ENCODE results near the gene CFAP61. TPM values are rescaled to one million over a fixed set of nuclear protein-coding genes. Genes with fewer than 3 reads are reported as not detected.

CFAP61 gene
- total RNA-seq, 1 donor from 2014 or later, result 73.4 TPM

DNA sequence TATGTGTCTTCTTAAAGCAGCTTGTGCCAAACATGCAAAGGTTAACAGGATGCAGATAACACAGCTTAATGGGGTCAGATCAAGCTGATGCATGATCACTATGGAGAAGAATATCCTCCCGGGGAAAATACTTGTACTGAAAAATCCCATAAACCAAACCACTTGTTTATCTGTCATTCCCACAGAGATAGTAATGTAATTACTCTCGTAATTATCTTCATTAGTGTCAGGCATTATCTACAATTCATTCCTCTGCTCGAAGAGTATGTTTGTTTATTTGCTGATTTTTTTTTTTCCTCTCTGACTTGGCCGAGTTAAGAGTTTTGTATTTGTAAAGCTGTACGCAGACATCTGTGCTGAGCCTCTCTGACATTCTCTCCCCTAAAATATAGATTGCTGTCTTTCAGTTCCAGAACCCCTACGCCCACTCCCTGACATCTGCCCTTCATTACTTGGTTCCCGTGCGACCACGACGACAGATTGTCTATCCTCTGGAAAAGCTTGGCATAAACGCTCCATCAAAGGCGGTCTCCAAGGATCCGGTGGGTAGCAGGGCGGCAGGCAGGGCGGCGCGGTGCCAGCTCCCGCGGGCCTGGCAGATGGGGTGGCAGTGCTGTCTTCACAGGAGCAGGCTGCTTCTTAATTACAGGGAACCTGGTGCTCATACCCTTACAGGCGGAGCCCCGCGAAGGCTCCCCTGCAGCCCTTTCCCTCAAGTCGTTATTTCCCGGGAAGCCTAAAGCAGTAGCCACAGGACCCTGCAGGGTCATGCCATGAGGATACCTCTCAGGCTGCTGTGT lies 147.2 kb downstream of the CFAP61 start:
- no peak for DNase-seq (ENCODE audit: low spot score)
- intact Hi-C loops (cut with DNase I), result no loop called here

DNA sequence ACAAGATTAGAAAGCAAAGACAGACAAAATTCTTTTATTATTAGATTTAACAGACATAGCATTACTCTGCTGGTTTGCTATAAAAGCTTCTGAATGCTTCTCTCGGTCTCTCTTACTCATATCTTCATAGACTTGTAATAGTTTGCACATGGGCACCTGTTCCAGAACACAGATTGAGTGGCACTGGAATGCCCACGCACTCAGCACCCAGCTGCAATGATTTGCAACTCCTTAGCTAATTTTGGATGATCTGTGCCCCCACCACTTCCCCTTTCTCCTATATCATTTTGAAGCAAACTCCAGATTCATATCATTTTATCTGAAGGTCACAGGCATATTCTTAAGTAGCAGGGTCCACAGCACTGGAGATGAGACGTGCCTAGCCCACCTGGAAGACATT lies 148.8 kb downstream of the CFAP61 start:
- intact Hi-C loops (cut with DNase I), result no loop called here
- DNase-seq (ENCODE audit: low spot score), result no peak

DNA sequence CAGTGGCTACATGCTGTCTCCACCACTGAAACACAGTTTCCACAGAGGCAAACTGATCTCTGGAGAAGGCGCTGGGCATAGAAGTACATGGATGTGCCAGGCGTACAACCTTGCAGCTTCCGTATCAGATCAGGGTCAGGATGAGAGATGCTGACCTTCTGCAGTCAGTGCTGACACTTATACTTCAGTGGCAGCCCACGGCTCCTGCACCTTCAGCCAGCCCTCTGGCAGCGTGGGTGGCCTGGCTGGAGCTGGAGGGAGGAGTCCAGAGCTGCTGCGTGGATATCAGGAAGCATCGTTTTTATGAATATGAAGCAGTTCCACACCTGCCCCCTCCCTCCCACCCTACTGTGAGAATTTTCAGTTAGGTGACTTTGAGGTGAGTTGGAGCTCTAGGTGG lies 149.3 kb downstream of the CFAP61 start:
- intact Hi-C loops (cut with DNase I), result no loop called here
- DNase-seq (ENCODE audit: low spot score), result no peak

DNA sequence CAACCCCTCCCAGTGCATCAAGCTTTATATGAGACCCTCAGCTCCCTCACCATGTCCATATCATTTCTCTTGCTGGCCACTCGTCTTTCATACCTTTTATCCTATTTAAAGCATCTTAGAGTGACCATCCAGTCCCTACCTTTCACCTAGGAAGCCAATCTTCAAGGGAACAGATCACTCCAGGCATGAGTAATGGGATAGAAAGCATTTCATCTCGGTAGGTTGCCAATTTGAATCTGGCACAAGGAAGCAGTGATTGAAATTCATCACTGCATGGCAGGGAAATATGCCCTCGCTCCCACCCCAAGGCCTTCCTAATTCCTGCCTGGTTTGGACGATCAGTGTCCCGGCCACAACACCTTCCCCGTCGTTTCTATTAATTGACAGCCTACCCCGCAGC lies 150.4 kb downstream of the CFAP61 start:
- no peak for DNase-seq (ENCODE audit: low spot score)
- intact Hi-C loops (cut with DNase I), result no loop called here

DNA sequence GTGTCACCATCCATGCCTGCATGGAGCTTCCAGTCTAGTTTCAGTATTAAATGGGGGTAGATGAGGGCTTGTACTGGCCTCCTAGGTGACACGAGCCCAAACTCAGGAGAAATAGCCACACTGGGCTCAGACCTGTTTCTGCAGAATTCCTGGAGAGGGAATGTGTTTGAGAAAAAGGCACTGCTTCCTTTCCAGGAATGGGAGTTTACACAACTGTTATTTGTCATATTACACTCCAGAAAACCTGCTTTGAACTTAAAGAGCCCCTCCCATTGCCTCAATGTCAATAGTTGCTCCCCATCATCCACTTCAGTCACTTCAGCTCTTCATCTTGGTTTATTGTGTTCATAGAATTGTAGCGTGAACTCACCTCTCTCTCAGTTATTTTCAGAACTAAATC lies 151.5 kb downstream of the CFAP61 start:
- DNase-seq (ENCODE audit: low spot score), result no peak
- intact Hi-C loops (cut with DNase I), result no loop called here

DNA sequence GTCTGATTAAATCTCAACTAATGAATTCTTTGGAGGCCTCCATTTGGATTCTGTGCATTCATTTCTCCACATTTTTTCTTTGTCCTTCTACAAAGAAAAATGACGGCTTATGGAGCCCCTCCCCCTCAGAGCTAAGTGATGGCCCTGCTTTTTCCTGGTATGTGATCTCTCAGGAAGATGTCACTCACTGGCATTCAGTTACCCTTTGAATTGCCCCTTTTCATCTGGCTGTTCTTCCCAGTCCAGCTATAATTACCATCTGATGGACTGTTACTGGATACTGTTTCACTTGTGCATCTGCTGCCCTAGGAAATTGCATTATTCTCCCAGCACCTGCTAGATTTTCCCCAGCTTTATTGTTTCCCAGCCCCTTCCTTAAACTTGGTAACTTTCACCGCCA lies 151.9 kb downstream of the CFAP61 start:
- DNase-seq (ENCODE audit: low spot score), result no peak
- intact Hi-C loops (cut with DNase I), result no loop called here

DNA sequence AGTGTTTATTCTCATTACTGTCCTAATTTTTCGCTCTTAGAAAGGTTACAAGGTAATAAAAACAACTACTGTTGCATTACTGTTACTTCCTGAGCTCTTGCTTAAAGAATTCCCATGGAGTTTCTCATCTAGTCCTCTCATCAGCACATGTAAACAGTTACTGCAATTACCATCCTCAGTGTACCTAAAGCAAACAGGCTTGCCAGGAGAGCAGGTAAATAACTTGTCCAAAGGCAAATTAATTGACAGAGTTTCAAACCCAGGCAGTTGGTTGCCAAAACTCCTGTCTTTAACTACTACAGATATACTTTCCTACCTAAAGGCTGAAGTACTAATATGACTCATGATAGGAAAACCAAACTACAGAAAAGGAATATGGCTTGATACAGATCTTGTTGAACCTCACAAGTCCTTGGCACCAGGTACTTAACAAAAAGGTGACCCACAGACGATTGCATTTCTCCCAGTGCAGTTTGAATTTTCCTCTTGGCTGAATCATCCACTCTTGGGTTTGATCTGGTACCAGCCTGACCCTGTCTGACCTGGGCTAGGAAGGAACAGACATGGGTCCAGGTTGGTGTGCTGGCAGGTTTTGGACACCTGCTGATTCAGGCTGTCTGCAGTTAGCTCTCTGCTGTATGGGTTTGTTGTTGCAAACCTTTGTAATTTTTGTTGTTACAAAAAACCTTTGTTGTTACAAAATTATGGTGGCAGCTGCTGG lies 153.0 kb downstream of the CFAP61 start:
- no peak for DNase-seq (ENCODE audit: low spot score)

DNA sequence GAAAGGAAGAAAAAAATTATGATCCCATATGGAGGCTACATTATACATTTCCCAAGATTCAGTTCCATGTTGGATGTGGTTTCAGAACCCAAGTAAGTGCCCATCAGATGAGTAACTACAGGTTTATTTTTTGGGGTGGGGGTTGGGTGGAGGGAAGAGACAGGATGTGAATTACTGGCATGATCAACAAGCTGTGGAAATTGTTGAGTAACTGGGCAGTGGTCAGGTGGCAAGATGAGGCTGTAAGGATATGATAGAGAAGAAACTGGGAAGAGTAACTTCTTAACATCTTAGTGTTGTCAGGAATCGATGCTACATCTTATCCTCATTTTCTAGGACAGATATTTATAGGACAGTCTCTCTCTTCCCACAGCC lies 153.5 kb downstream of the CFAP61 start:
- intact Hi-C loops (cut with DNase I), result no loop called here
- no peak for DNase-seq (ENCODE audit: low spot score)

More for the DNA sequence above, 153.0 kb downstream of the CFAP61 start:
- intact Hi-C loops (cut with DNase I), result no loop called here

DNA sequence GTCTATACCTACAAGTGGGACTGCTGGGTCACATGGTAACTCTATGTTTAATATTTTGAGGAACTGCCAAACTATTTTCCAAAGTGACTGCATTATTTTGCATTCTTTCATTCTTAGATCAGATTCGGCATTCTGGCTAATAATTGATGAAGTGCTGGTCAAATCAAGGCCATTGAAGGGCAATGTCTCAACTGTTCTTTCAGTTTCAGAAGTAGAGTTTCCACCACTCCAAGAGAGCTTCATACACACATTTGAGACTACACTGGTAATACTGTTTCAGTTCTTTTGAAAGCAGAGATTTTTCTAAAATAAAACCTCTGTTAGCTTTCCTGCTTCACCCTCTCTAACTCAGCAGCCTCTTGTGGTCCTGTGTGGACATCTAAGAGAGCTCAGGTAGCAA lies 154.5 kb downstream of the CFAP61 start:
- no peak for DNase-seq (ENCODE audit: low spot score)
- intact Hi-C loops (cut with DNase I), result no loop called here

DNA sequence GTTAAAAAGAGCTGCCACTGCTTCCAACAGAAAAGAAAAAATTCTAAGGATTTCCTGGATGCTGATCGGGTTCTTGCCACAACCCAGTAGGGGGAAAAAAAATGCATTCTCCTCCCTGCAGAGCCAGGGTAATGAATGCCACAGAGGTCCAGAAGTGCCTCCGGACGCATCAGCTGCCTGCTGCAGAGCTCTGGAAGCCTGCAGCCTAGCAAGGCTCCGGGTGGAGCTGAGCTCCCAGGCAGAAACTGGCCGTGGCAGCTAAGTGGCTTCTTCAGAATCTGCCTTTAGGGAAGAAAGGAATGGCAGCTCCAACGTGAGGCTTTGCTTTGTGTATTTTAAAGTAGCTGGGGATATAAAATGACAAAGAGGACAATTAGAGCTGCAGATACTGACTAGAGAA lies 155.0 kb downstream of the CFAP61 start:
- intact Hi-C loops (cut with DNase I), result no loop called here
- no peak for DNase-seq (ENCODE audit: low spot score)

DNA sequence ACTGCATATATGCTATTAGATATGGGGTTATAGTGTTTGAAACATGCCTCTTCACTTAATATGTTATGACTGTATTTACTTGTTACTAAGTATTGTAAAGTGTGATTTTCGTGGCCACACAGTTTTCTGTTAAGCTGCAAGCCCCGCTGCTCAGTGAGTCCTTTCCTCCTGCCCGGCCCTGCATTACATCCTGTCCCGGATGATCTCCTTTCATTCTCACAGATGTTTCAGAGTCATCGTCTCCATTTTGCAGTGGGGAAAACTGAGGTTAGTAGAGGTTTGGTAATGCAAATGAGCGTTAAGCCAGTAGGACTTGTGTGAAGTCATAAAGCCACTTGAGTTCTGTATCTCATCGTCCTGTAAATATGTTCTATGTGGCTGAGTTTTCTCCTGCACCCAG lies 155.5 kb downstream of the CFAP61 start:
- intact Hi-C loops (cut with DNase I), result no loop called here

DNA sequence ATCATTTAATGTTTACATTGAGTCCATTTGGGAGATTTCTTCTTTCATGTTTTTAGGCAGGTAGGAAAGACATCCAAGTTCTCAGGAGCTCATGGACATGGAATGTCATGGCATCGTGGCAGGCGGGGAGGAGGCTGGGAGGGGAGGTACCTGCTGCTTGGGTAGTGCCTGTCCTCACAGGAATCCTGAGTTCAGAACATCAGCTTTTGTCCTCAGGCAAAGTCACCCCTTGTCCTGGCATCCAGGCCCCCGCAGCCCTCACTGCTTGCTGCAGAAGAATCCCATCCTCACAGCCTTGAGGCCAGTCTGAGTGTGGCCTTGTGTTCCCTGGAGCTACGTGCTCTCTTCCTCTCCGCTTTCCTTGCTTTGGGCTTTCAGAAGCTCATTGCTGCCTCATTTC lies 157.4 kb downstream of the CFAP61 start:
- intact Hi-C loops (cut with DNase I), result loop anchor here (5.0 kb wide), 1 partner anchor 122 kb away; no protein-coding TSS in a partner anchor
- no peak for DNase-seq (ENCODE audit: low spot score)

More for the DNA sequence above, 155.5 kb downstream of the CFAP61 start:
- no peak for DNase-seq (ENCODE audit: low spot score)

DNA sequence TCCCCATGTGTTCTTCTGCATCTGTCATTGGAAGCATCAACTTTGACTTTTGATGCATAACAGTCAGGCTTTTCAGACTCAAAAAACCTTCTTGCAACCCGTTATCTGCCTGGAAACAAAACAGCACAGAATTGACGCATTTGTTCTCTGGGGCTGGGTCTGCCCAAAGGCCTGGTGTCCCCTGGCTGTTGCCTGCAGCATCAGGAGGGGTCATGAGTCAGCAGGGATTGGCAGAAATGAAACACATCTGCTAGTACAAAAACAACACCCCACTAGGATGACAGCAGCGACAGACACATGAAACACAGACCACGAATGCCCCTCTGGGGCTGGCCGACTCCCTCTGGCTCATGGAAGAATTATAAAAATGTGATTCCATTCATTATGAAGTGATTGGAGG lies 158.0 kb downstream of the CFAP61 start:
- no peak for DNase-seq (ENCODE audit: low spot score)
- intact Hi-C loops (cut with DNase I), result loop anchor here (5.0 kb wide), 1 partner anchor 123 kb away; no protein-coding TSS in a partner anchor

DNA sequence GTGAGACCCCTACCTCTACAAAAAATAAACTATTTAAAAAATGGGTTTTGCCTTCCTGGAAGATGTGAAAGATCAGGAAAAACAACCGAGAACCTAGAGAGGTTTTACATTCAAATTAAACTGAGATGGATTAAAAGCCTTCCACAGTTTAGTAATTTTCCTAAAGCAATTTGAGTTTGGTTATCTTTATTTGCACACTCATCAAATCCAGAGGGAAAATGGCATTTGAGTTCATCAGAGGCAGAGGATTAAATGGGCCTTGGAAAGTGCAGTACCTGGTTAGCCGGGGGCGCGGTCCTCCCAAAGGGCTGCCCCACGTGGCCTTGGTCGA lies 158.6 kb downstream of the CFAP61 start:
- DNase-seq (ENCODE audit: low spot score), result no peak
- intact Hi-C loops (cut with DNase I), result loop anchor here (5.0 kb wide), 1 partner anchor 124 kb away; no protein-coding TSS in a partner anchor

DNA sequence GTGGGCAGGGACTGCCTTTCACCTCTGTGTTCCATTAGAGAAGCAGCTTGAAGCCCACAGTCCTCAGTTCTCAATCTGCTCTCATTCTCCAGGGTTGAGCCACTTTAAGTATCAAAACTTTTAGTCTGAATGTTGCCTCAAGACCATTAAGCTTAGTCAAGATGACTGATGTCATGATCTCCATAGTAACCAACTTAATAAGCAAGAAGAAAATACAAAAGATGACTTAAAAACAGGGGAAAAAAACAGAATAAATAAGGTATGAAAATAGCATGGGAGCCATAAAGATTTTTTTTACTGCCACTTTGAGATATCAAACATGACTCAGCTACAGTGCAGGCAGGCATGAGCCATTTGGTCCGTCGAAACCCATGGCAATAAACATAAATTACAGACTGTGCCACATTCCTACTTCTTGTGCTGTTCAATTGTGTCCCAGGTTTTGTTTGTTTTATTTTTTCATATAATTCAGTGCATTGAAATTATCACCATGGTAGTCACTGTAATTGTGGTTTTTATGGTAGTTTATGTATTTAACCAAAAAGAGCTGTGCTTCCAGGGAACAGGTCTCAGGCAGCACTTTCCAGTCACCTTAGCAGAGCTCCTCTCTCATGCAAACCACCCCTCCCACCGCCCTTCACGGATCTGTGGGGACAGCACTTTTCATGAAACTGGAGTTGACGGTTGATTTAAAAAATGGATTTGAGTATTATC lies 159.1 kb downstream of the CFAP61 start:
- intact Hi-C loops (cut with DNase I), result loop anchor here (5.0 kb wide), 1 partner anchor 124 kb away; no protein-coding TSS in a partner anchor
- no peak for DNase-seq (ENCODE audit: low spot score)

DNA sequence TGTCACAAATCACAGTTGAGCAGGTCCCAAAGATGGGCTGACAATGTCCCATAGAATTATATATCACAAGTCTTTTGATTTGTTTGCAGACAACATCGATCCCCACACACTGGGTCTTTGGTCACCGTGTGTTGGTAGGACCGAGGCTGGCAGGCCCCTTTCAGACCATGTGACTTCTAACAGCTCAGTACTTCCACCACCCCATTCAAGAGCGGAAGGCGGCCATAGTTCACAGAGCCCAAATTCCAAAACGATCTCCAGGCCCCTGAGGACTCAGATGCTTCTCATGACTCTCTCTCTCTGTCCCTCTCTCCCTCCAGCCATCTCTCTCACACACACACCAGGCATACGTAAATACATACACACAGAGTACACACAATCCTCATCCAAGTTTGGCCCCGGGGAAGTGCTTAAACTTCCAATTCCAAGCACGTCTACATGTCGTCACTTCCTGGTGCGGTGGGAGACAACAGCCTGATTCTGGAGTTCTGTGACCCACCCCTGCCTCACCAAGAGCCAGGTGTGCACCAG lies 159.7 kb downstream of the CFAP61 start:
- DNase-seq (ENCODE audit: low spot score), result no peak
- intact Hi-C loops (cut with DNase I), result loop anchor here (5.0 kb wide), 1 partner anchor 125 kb away; no protein-coding TSS in a partner anchor

DNA sequence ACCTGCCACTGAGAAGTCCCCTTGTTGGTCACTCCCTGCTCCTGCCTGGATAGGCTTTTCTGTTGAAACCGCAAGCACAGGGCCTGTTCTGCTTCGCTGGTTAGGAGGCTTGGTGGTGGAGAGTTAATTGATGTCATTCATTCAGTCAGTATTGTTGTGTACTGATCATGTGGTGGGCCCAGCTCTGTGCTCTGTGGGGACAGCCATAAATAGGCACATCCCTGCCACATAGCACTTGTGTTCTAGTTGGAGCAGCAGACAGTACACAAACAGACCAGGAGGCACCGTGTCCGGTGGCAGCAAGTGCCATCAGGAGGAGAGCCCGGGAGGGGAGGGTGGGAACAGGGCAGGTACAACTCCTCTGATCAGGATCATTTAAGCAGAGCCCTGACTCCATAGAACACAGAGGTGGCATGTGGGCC lies 160.4 kb downstream of the CFAP61 start:
- DNase-seq (ENCODE audit: low spot score), result no peak
- intact Hi-C loops (cut with DNase I), result loop anchor here (5.0 kb wide), 1 partner anchor 125 kb away; no protein-coding TSS in a partner anchor

DNA sequence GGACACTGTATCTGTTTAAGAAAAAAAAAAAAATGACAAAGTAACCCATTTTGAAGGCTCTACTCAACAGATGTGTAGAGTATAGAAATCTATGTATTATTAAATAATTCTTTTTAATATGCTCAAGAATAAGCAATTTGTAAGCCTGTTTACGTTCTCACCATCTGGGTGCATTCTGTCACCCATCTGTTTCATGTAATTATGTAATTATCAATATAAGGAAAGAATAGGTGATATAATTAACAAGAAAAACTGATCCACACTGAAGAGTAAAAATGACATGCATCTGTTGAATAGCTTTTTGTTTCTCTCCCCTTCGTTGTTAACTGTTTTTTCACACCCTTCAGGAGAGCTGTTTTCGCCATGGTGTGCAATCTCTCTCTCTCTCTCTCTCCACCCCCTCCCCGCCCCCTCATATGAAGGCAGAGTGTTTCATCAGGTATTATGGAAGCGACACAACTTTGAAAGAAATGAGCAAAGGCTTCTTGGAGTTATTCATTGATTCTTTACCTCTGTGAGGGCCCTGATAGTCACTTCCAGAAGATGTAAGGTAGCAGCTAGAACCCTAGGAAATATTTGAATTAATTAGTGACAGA lies 161.3 kb downstream of the CFAP61 start:
- no peak for DNase-seq (ENCODE audit: low spot score)
- intact Hi-C loops (cut with DNase I), result loop anchor here (5.0 kb wide), 1 partner anchor 126 kb away; no protein-coding TSS in a partner anchor

DNA sequence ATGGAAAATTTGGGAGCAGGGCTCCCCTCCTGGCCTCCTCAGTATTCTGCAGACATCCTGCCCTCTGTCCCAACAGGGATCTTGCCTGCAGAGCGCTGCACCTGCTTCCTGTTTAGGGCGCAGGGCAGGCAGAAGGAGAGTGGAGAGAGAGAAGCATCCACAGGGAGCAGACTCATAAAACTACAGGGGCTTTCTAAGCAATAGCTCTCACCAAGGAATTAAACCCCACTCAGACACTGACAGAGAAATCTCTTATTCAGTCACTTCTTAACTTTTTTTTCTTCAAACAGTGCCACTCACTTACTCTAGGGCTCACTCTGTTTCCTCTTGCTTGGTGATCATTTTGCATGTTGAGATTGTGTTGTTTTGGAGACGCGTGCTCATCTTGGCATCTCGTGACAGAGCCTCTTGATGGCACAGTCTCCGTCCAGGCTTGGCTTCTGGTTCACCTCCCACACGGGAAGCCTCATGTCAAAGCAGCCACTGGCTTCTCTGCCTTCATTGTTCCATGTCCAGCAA lies 162.5 kb downstream of the CFAP61 start:
- intact Hi-C loops (cut with DNase I), result loop anchor here (1.0 to 5.0 kb wide), 2 partner anchors 77 to 128 kb away; no protein-coding TSS in a partner anchor
- no peak for DNase-seq (ENCODE audit: low spot score)
